PFSK-1 (cell line): ENCODE data around the gene GCAT.

Experiments
- FOXP2 ChIP-seq: optimal IDR thresholded peaks from 2 replicates; pipeline ENCODE3; 2011; ENCODE audit warnings: borderline replicate concordance, control low read depth, inconsistent platforms; ENCODE audit not compliant: insufficient read depth; ENCODE audit errors: extremely low read length, extremely low read depth
- POLR2AphosphoS5 ChIP-seq: IDR thresholded peaks from 2 replicates; pipeline ENCODE4 v1.6.1; 2012; ENCODE audit warnings: low read depth, mild to moderate bottlenecking, control low read depth, low read length, moderate library complexity
- REST ChIP-seq, 2 experiments: IDR thresholded peaks; 2 replicates each; pipeline versions ENCODE4 v1.6.1 to v1.8.0; 2011 to 2012; ENCODE audit warnings: low read depth in 2 of 2, low read length in 2 of 2, control low read depth in 1 of 2, inconsistent platforms in 1 of 2, mild to moderate bottlenecking in 1 of 2, moderate library complexity in 1 of 2; ENCODE audit not compliant: insufficient read depth in 1 of 2
- SIN3A ChIP-seq: IDR thresholded peaks from 2 replicates; pipeline ENCODE4 v1.6.1; 2012; ENCODE audit warnings: mild to moderate bottlenecking, low read length, moderate library complexity, borderline replicate concordance; ENCODE audit not compliant: insufficient read depth
- TAF1 ChIP-seq: IDR thresholded peaks from 2 replicates; pipeline ENCODE4 v1.6.1; 2012; ENCODE audit warnings: low read length, control low read depth, borderline replicate concordance; ENCODE audit not compliant: insufficient read depth

GCAT gene

GRCh38 chr22:37762389-37762836 lies 45.3 kb upstream of the GCAT start:
- TF ChIP-seq POLR2AphosphoS5 (no peak), FOXP2 (no peak), REST (IDR thresholded peaks at IDR 0.05; ENCODE audit: insufficient read depth in 1 of 2, low read depth in 2 of 2, low read length in 2 of 2) (no peak), TAF1 (no peak), SIN3A (no peak)

- TF ChIP-seq SIN3A: no peak
These were observed 44.7 kb upstream of the GCAT start for GRCh38 chr22:37763012-37763411.

DNA sequence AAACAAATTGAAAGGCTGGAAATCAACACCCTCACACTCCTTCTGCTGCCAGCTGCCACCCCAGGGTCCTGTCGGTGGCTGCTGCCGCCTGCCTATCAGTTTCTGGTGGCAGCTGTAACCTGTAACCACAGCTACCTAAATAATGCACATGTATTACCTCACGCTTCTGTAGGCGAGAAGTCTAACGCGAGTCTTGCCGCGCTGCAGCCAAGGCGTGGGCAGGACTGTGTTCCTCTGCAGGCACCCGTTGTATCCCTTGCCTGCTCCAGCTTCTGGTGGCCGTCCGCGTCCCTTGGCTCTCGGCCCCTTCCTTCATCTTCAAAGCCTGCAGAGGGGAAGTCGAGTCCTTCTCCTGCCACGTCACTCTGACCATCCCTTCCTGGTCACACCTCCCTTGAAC lies 44.1 kb upstream of the GCAT start:
- TF ChIP-seq POLR2AphosphoS5 (no peak), REST (IDR thresholded peaks at IDR 0.05; ENCODE audit: insufficient read depth in 1 of 2, low read depth in 2 of 2, low read length in 2 of 2) (no peak), TAF1 (no peak), SIN3A (no peak), FOXP2 (no peak)

DNA sequence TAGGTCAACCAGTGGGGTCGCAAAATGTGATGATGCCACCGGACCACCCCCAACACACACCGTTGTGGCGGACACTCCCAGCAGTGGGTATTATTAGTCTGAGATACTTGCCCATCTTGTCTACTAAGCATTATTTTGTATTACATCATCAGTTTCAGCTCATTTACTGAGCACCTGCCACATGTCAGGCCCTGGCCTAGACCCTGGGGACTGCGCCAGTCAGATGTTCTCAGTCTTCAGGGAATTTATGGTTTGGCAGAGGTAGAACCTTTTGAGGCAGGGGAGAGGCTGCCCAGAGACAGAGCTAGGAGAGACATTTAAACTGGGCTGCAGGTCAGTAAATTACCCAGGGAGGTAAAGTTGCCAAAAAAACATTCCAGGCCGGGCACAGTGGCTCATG lies 43.1 kb upstream of the GCAT start:
- no peak for TF ChIP-seq SIN3A
- TF ChIP-seq FOXP2: no peak
- no peak for TF ChIP-seq TAF1
- TF ChIP-seq REST (IDR thresholded peaks at IDR 0.05; ENCODE audit: insufficient read depth in 1 of 2, low read depth in 2 of 2, low read length in 2 of 2): no peak
- no peak for TF ChIP-seq POLR2AphosphoS5

GRCh38 chr22:37765498-37765897 lies 42.2 kb upstream of the GCAT start:
- no peak for TF ChIP-seq FOXP2
- TF ChIP-seq REST (IDR thresholded peaks at IDR 0.05; ENCODE audit: insufficient read depth in 1 of 2, low read depth in 2 of 2, low read length in 2 of 2): no peak
- no peak for TF ChIP-seq TAF1
- TF ChIP-seq SIN3A: no peak
- TF ChIP-seq POLR2AphosphoS5: no peak
